ENCODE measurements around the gene GRID2. TPM values are rescaled to one million over a fixed set of nuclear protein-coding genes. Genes with fewer than 3 reads are reported as not detected.
A peak's percentile ranks its signal among the peaks of the same experiment; 100 is the strongest.

The GRID2 gene
- total RNA-seq, 1 donor from 2014 or later = 1.3 TPM

GRCh38 chr4:93743635-93744034, 1439.9 kb downstream of the GRID2 start:
- no peaks in the 10 kb centered on the region for H3K27me3 Mint-ChIP-seq (ENCODE audit: low read depth)
- TF ChIP-seq CTCF (conservative IDR thresholded peaks at IDR 0.05) = no peak
- no peak overlapping the region for H3K27ac Mint-ChIP-seq (ENCODE audit: unreplicated experiment)
- no peak for DNase-seq (ENCODE audit: low read depth, low spot score)
- H3K4me3 Mint-ChIP-seq = no peak overlapping the region
- H3K4me1 Mint-ChIP-seq = peaks cover 6% of the 10 kb centered on the region
- no peaks in the 10 kb centered on the region for H3K36me3 Mint-ChIP-seq (ENCODE audit: low read depth)
- no peaks in the 10 kb centered on the region for H3K9me3 Mint-ChIP-seq

GRCh38 chr4:93744961-93745360, 1441.2 kb downstream of the GRID2 start:
- H3K36me3 Mint-ChIP-seq (ENCODE audit: low read depth) = no peaks in the 10 kb centered on the region
- no peak for TF ChIP-seq CTCF (conservative IDR thresholded peaks at IDR 0.05)
- H3K27me3 Mint-ChIP-seq (ENCODE audit: low read depth) = no peaks in the 10 kb centered on the region
- no peak overlapping the region for H3K27ac Mint-ChIP-seq (ENCODE audit: unreplicated experiment)
- H3K4me1 Mint-ChIP-seq = peaks cover 19% of the 10 kb centered on the region
- H3K4me3 Mint-ChIP-seq = no peak overlapping the region
- no peak for DNase-seq (ENCODE audit: low read depth, low spot score)
- no peaks in the 10 kb centered on the region for H3K9me3 Mint-ChIP-seq

- no peaks in the 10 kb centered on the region for H3K27me3 Mint-ChIP-seq (ENCODE audit: low read depth)
- H3K27ac Mint-ChIP-seq (ENCODE audit: unreplicated experiment) = no peak overlapping the region
- no peak overlapping the region for H3K4me3 Mint-ChIP-seq
- H3K9me3 Mint-ChIP-seq = no peaks in the 10 kb centered on the region
- TF ChIP-seq CTCF (conservative IDR thresholded peaks at IDR 0.05) = no peak
- H3K4me1 Mint-ChIP-seq = peaks cover 23% of the 10 kb centered on the region
- no peaks in the 10 kb centered on the region for H3K36me3 Mint-ChIP-seq (ENCODE audit: low read depth)
- no peak for DNase-seq (ENCODE audit: low read depth, low spot score)
These were observed 1442.3 kb downstream of the GRID2 start for GRCh38 chr4:93746031-93746430.

- H3K4me3 Mint-ChIP-seq = no peak overlapping the region
- H3K4me1 Mint-ChIP-seq = peaks cover 32% of the 10 kb centered on the region
- TF ChIP-seq CTCF (conservative IDR thresholded peaks at IDR 0.05) = no peak
- no peak overlapping the region for H3K27ac Mint-ChIP-seq (ENCODE audit: unreplicated experiment)
- no peaks in the 10 kb centered on the region for H3K36me3 Mint-ChIP-seq (ENCODE audit: low read depth)
- H3K27me3 Mint-ChIP-seq (ENCODE audit: low read depth) = no peaks in the 10 kb centered on the region
- no peaks in the 10 kb centered on the region for H3K9me3 Mint-ChIP-seq
- no peak for DNase-seq (ENCODE audit: low read depth, low spot score)
These were observed 1443.5 kb downstream of the GRID2 start for GRCh38 chr4:93747220-93747619.

- DNase-seq (ENCODE audit: low read depth, low spot score) = no peak
- no peaks in the 10 kb centered on the region for H3K36me3 Mint-ChIP-seq (ENCODE audit: low read depth)
- peaks cover 32% of the 10 kb centered on the region for H3K4me1 Mint-ChIP-seq
- H3K27ac Mint-ChIP-seq (ENCODE audit: unreplicated experiment) = peak overlapping the region; percentile 65
- TF ChIP-seq CTCF (conservative IDR thresholded peaks at IDR 0.05) = no peak
- no peak overlapping the region for H3K4me3 Mint-ChIP-seq
- H3K27me3 Mint-ChIP-seq (ENCODE audit: low read depth) = no peaks in the 10 kb centered on the region
- no peaks in the 10 kb centered on the region for H3K9me3 Mint-ChIP-seq
These were observed 1444.9 kb downstream of the GRID2 start for GRCh38 chr4:93748373-93749291.

Data from neural crest cell (in vitro differentiated cells).